GM19240 (cell line): ENCODE measurements around the gene SLC9A1.
"Not testable (repeated sequence)": the region's sequence is repeated elsewhere in the genome, so short reads cannot be mapped to it uniquely, and the experiment has no call there.

Experiments
- DNase-seq: peaks from one replicate; pipeline ENCODE4 v3.0.0; 2011; ENCODE audit warnings: low spot score; ENCODE audit not compliant: insufficient read length

The SLC9A1 gene

GRCh38 chr1:27154991-27155781, at the start of gene SLC9A1:
SLC9A1 (minus strand) TSS chr1:27155125; CDS start chr1:27154334, 791 bp downstream.
- DNase-seq, result peak; percentile 71

DNA sequence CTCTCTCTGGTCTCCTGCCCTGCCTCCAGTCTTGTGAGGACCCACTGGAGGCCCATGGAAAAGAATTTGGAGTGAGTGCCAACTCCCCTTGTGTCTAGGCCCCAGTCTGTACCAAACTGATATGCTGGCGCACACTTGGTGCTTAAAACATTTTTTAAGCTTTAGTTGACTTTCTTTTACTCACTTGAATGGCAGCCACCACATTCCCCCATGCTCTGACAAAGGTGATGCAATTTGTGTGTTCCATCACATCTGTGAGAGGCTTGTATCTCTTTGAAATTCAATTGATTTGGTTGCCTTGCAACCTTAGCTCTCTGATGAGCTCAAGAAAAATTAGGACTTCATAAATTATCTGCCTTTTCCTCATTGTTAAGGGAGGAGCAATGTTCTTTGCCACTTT, 49.0 kb upstream of the SLC9A1 start:
- no peak for DNase-seq

DNA sequence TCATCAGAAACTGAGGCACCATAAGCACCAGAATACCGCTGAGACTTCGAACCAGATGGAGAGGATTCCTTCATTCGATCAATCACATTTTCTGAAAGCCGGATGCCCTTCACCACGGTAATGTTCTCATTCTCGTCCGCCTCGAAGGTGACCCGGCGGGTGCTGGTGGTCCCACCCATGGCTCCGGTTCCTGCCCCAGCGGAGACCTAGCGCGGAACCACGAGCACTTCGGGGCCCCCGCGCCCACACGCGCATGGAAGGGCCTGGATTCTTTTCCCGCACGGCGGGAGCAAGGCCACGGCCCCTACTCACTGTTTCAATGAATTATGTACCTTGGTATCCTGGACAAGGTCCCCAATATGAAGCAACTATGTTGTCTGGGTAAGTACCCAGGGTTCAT, 46.4 kb upstream of the SLC9A1 start:
- no peak for DNase-seq

GRCh38 chr1:27193194-27193593, 38.3 kb upstream of the SLC9A1 start:
- no peak for DNase-seq

GRCh38 chr1:27192039-27192529, 37.2 kb upstream of the SLC9A1 start:
- DNase-seq, result no peak

DNA sequence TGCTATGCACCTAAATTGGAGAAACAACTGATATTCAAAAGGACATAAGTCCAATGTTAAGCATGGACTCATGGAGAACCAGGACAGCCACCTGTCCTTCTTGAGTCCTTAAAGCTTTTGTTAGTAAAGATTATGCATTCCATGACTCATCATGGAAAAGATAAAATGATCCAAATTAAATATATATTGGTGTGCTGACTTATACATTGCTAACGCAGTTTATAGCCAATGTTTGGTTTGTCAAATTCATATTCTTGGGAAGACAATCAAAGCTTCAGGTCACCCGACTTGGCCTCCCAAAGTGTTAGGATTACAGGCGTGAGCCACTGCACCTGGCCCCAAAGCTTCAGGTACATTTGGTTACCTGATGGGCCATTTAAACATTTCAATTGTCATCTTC, 29.7 kb upstream of the SLC9A1 start:
- DNase-seq, result not testable (repeated sequence)

GRCh38 chr1:27179979-27180378, 25.1 kb upstream of the SLC9A1 start:
- no peak for DNase-seq

DNA sequence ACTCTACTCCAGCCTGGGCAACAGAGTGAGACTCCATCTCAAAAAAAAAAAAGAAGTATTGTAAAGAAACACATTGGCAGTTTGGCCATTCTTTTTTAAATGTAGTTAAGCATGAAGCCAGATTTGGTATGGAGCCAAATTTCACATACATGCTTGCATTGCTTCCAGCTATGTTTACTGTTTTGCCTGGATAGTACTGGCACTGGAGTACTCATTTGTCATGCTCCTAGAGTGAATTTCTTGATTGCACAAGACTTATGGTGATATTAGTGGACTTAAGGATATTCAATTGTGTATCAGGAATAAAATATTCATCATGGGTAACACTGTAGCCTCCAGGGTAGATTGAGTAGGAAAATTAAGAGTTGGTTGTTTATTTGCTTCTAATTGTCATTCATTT, 24.5 kb upstream of the SLC9A1 start:
- DNase-seq, result no peak

- no peak for DNase-seq
Observed at GRCh38 chr1:27176954-27177353, 22.0 kb upstream of the SLC9A1 start.

DNA sequence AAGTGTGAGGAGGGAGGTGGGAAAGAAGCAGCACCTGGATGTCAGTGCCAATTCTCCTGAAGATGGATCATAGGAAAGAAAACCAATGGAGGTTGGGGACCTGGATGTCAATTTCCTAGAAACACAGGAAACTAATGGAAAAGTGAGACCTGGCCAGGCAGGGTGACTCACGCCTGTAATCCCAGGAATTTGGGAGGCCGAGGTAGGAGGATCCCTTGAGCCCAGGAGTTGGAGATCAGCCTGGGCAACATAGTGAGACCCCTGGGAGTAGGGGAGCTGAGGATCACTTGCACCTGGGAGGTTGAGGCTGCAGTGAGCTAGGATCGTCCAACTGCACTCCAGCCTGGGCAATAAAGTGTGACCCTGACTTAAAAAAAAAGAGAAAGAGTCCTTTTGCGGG, 21.4 kb upstream of the SLC9A1 start:
- DNase-seq, result no peak

GRCh38 chr1:27172992-27173391, 18.1 kb upstream of the SLC9A1 start:
- not testable (repeated sequence) for DNase-seq

GRCh38 chr1:27166929-27167328, 12.0 kb upstream of the SLC9A1 start:
- DNase-seq, result no peak

DNA sequence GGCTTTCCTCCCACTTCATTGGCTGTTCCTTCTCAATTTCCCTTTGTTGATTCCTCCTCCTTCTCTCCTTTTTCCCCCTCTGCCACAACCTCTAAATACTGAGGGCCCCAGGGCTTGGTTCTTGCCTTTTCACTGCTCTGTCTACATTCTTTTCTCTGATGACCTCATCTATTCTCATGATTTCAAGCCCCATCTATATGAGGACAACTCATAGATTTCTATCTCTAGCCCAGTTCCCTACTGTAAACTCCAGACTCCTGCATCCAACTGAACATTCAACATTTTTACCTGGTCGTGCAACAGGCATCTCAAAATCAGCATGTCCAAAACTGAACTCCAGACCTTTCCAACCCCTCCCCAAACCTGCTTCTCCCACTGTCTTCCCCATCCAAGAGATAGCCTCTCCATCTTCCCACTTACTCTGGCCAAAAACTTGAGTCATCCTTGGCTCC, 11.5 kb upstream of the SLC9A1 start:
- no peak for DNase-seq

GRCh38 chr1:27163093-27163492, 8.2 kb upstream of the SLC9A1 start:
- DNase-seq, result no peak

GRCh38 chr1:27162090-27162489, 7.2 kb upstream of the SLC9A1 start:
- DNase-seq, result no peak

GRCh38 chr1:27161594-27161993, 6.7 kb upstream of the SLC9A1 start:
- DNase-seq, result no peak

DNA sequence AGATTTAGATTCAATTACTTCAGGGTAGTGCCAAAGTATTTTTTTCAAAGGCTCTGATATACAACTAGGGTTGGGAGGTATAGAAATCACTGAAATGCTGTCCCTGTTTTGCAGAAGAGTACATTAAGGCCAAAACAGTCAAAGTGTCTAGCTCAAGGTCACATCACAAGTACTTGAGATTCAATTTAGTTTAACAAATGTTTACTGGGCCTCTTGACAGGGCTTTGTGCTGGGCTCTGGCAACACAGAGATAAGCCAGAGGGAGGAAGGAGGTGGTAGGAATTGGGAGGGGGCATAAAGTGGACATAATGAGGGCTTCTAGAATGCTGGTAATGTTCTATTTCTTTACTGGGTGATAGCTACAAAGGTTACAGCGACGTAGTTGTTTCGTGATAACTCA, 2.3 kb upstream of the SLC9A1 start:
- no peak for DNase-seq

GRCh38 chr1:27154469-27154990, 395 bp downstream of the SLC9A1 start:
- DNase-seq, result no peak

- no peak for DNase-seq
Observed at GRCh38 chr1:27153927-27154358, 982 bp downstream of the SLC9A1 start.

DNA sequence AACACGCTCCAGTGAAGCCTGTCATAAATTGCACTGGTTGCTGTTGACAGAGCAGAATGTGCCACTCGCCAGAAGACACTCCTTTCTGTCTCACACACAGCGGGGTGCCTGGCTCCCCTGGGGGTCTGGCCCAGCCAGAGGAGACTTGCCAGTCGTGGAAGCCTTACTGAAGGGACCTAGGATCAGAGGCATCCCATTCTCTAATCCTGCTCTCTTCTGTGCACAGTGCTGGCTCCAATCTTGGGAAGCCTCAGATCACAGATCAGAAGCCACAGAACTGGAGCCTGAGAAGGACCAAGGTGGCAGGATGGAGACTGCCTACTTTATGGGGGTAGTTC, 1.4 kb downstream of the SLC9A1 start:
- no peak for DNase-seq

- no peak for DNase-seq
Observed at GRCh38 chr1:27152829-27153548, 1.9 kb downstream of the SLC9A1 start.
